Skeletal muscle tissue (tissue), 4 donors: Measurements from ENCODE around the gene DAGLA. TPM values are rescaled to one million over a fixed set of nuclear protein-coding genes. Genes with fewer than 3 reads are reported as not detected.

Experiments used
- H3K27ac ChIP-seq: one replicate; pipeline ENCODE4 v1.7.0; 2013; ENCODE audit warnings: mild to moderate bottlenecking, low read depth, low read length, inconsistent platforms
- H3K27me3 ChIP-seq, 3 donors: one replicate each; pipeline ENCODE4 v1.7.0; 2013; ENCODE audit warnings: low read length in 3 of 3; ENCODE audit not compliant: control insufficient read depth in 3 of 3, insufficient read depth in 3 of 3
- H3K36me3 ChIP-seq, 3 donors: one replicate each; pipeline ENCODE4 v1.7.0; 2013; ENCODE audit warnings: low read length in 3 of 3; ENCODE audit not compliant: control insufficient read depth in 3 of 3, insufficient read depth in 3 of 3
- H3K4me1 ChIP-seq, 3 donors: one replicate each; pipeline ENCODE4 v1.7.0; 2013; ENCODE audit warnings: low read length in 3 of 3, mild to moderate bottlenecking in 3 of 3; ENCODE audit not compliant: control insufficient read depth in 3 of 3, insufficient read depth in 3 of 3
- H3K4me3 ChIP-seq, 3 donors: one replicate each; pipeline ENCODE4 v1.7.0; 2013; ENCODE audit warnings: low read length in 3 of 3
- H3K9ac ChIP-seq, 3 donors: one replicate each; pipeline ENCODE4 v1.7.0; 2013; ENCODE audit warnings: low read length in 3 of 3, mild to moderate bottlenecking in 3 of 3, moderate library complexity in 2 of 3, low read depth in 1 of 3
- H3K9me3 ChIP-seq, 3 donors: one replicate each; pipeline ENCODE4 v1.7.0; 2013; ENCODE audit warnings: low read length in 3 of 3; ENCODE audit not compliant: control insufficient read depth in 3 of 3
- total RNA-seq: library from RNA; depleted of rRNA; stranded (reverse); fragments of >200 nt; gene quantifications from one replicate; pipeline ENCODE4 v1.2.3, GENCODE V29; 2014
- donor health status: Osteomylitis.

DAGLA gene
- total RNA-seq, 1 donor from 2014 or later = 1.0 TPM

- H3K4me1 ChIP-seq = peaks cover 6 to 11% (median 10%) of the 10 kb centered on the region in 3 donors
- H3K9ac ChIP-seq = no peak overlapping the region
- peaks cover 0 to 3% (median 1%) of the 10 kb centered on the region in 3 donors for H3K27me3 ChIP-seq
- no peaks in the 10 kb centered on the region for H3K9me3 ChIP-seq
- no peak overlapping the region for H3K4me3 ChIP-seq
- H3K36me3 ChIP-seq = no peaks in the 10 kb centered on the region
- H3K27ac ChIP-seq = no peak overlapping the region
These were observed 93.2 kb downstream of the DAGLA start for GRCh38 chr11:61773356-61773755.

GRCh38 chr11:61773809-61774208 is 93.6 kb downstream of the DAGLA start:
- Histone ChIP-seq H3K9me3 (no peaks in the 10 kb centered on the region), H3K36me3 (no peaks in the 10 kb centered on the region), H3K4me1 (peaks cover 6 to 11% (median 10%) of the 10 kb centered on the region in 3 donors), H3K27me3 (peaks cover 1 to 6% (median 3%) of the 10 kb centered on the region in 3 donors), H3K27ac (no peak overlapping the region), H3K4me3 (no peak overlapping the region), H3K9ac (no peak overlapping the region)

GRCh38 chr11:61774411-61774810 is 94.2 kb downstream of the DAGLA start:
- H3K9ac ChIP-seq = no peak overlapping the region
- peaks cover 6 to 11% (median 10%) of the 10 kb centered on the region in 3 donors for H3K4me1 ChIP-seq
- no peak overlapping the region for H3K4me3 ChIP-seq
- no peaks in the 10 kb centered on the region for H3K36me3 ChIP-seq
- peaks cover 3 to 7% (median 3%) of the 10 kb centered on the region in 3 donors for H3K27me3 ChIP-seq
- H3K9me3 ChIP-seq = no peaks in the 10 kb centered on the region
- H3K27ac ChIP-seq = no peak overlapping the region

- Histone ChIP-seq H3K9me3 (no peaks in the 10 kb centered on the region), H3K27ac (no peak overlapping the region), H3K4me3 (no peak overlapping the region), H3K27me3 (peaks cover 3 to 7% (median 3%) of the 10 kb centered on the region in 3 donors), H3K4me1 (peaks cover 6 to 11% (median 10%) of the 10 kb centered on the region in 3 donors), H3K9ac (no peak overlapping the region), H3K36me3 (no peaks in the 10 kb centered on the region)
These were observed 94.9 kb downstream of the DAGLA start for GRCh38 chr11:61775106-61775505.

- Histone ChIP-seq H3K9me3 (no peaks in the 10 kb centered on the region), H3K27me3 (peaks cover 3 to 7% (median 7%) of the 10 kb centered on the region in 3 donors), H3K4me1 (peaks cover 6 to 11% (median 10%) of the 10 kb centered on the region in 3 donors), H3K4me3 (no peak overlapping the region), H3K27ac (no peak overlapping the region), H3K36me3 (no peaks in the 10 kb centered on the region), H3K9ac (no peak overlapping the region)
These were observed 95.7 kb downstream of the DAGLA start for GRCh38 chr11:61775606-61776554.

GRCh38 chr11:61776561-61777075 is 96.4 kb downstream of the DAGLA start:
- no peak overlapping the region for H3K4me3 ChIP-seq
- no peak overlapping the region for H3K27ac ChIP-seq
- H3K27me3 ChIP-seq = peaks cover 3 to 7% (median 7%) of the 10 kb centered on the region in 3 donors
- no peaks in the 10 kb centered on the region for H3K36me3 ChIP-seq
- no peak overlapping the region for H3K9ac ChIP-seq
- no peaks in the 10 kb centered on the region for H3K9me3 ChIP-seq
- peaks cover 6 to 11% (median 10%) of the 10 kb centered on the region in 3 donors for H3K4me1 ChIP-seq

- Histone ChIP-seq H3K27ac (no peak overlapping the region), H3K9ac (peak overlapping the region in 2 of 3 donors; percentile 33 to 60), H3K36me3 (no peaks in the 10 kb centered on the region), H3K9me3 (no peaks in the 10 kb centered on the region), H3K27me3 (peaks cover 3 to 7% (median 7%) of the 10 kb centered on the region in 3 donors), H3K4me1 (peaks cover 6 to 11% (median 10%) of the 10 kb centered on the region in 3 donors), H3K4me3 (peak overlapping the region in 2 of 3 donors; percentile 43 to 56)
These were observed 97.3 kb downstream of the DAGLA start for GRCh38 chr11:61777234-61778090.

- H3K27me3 ChIP-seq = peaks cover 3 to 7% (median 7%) of the 10 kb centered on the region in 3 donors
- H3K27ac ChIP-seq = no peak overlapping the region
- no peaks in the 10 kb centered on the region for H3K9me3 ChIP-seq
- H3K4me3 ChIP-seq = no peak overlapping the region
- H3K4me1 ChIP-seq = peaks cover 6 to 11% (median 10%) of the 10 kb centered on the region in 3 donors
- H3K36me3 ChIP-seq = no peaks in the 10 kb centered on the region
- no peak overlapping the region for H3K9ac ChIP-seq
These were observed 98.2 kb downstream of the DAGLA start for GRCh38 chr11:61778357-61778886.

- Histone ChIP-seq H3K27ac (no peak overlapping the region), H3K27me3 (peaks cover 3 to 7% (median 7%) of the 10 kb centered on the region in 3 donors), H3K36me3 (no peaks in the 10 kb centered on the region), H3K9me3 (no peaks in the 10 kb centered on the region), H3K4me3 (no peak overlapping the region), H3K4me1 (peaks cover 6 to 11% (median 10%) of the 10 kb centered on the region in 3 donors), H3K9ac (no peak overlapping the region)
These were observed 98.9 kb downstream of the DAGLA start for GRCh38 chr11:61778920-61779650.
